ENCODE measurements around the gene GPC5. TPM values are rescaled to one million over a fixed set of nuclear protein-coding genes. Genes with fewer than 3 reads are reported as not detected.
"Not testable (repeated sequence)": the region's sequence is repeated elsewhere in the genome, so short reads cannot be mapped to it uniquely, and the experiment has no call there.

GPC5 gene
- total RNA-seq, 1 donor from 2014 or later, result 0.99 TPM

- Mint-ChIP-seq H3K9me3 (ENCODE audit: low read depth) (no peaks in the 10 kb centered on the region), H3K4me3 (ENCODE audit: unreplicated experiment) (no peak overlapping the region), H3K36me3 (ENCODE audit: low read depth) (no peaks in the 10 kb centered on the region), H3K27ac (ENCODE audit: unreplicated experiment) (no peak overlapping the region), H3K4me1 (ENCODE audit: low read depth) (no peaks in the 10 kb centered on the region), H3K27me3 (ENCODE audit: low read depth) (no peaks in the 10 kb centered on the region)
- no peak for TF ChIP-seq CTCF (IDR thresholded peaks at IDR 0.05)
- DNase-seq (ENCODE audit: low spot score), result no peak
Measured at GRCh38 chr13:91792054-91792453, 393.6 kb downstream of the GPC5 start.

DNA sequence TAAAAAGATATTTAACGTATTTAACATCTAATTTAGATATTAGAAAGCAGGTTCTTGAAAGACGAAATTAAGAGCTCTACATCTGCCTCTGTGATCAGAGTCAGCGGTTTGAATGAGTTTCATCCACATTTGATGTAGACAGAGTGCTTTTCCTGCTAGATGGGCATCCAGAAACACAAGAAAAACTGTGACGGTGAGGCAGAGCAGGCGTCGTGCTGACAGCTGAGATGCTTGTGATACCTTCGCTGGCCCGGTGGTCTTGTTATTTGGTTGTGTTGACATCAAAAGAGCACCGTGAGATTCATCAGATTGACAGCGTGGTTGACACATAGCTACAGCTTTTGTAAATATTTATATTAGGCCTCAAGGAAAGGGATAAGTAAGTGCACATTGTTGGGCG lies 399.1 kb downstream of the GPC5 start:
- Mint-ChIP-seq H3K36me3 (ENCODE audit: low read depth) (no peaks in the 10 kb centered on the region), H3K27ac (ENCODE audit: unreplicated experiment) (no peak overlapping the region), H3K27me3 (ENCODE audit: low read depth) (peaks cover 2% of the 10 kb centered on the region), H3K4me1 (ENCODE audit: low read depth) (no peaks in the 10 kb centered on the region), H3K4me3 (ENCODE audit: unreplicated experiment) (no peak overlapping the region), H3K9me3 (ENCODE audit: low read depth) (no peaks in the 10 kb centered on the region)
- TF ChIP-seq CTCF (IDR thresholded peaks at IDR 0.05), result no peak
- DNase-seq (ENCODE audit: low spot score), result no peak

DNA sequence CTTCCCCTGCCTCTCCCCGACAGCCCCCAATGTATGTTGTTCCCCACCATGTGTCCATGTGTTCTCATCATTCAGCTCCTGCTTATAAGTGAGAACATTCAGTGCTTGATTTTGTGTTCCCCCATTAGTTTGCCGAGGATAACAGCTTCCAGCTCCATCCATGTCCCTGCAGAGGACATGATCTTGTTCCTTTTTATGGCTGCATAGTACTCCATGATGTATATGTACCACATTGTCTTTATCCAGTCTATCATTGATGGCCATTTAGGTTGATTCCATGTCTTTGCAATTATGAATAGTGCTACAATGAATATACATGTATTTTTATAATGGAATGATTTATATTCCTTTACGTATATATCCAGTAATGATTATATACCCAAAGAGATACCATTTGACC lies 399.9 kb downstream of the GPC5 start:
- not testable (repeated sequence) for H3K4me3 Mint-ChIP-seq (ENCODE audit: unreplicated experiment); H3K4me1 Mint-ChIP-seq (ENCODE audit: low read depth); H3K27me3 Mint-ChIP-seq (ENCODE audit: low read depth); DNase-seq (ENCODE audit: low spot score); H3K9me3 Mint-ChIP-seq (ENCODE audit: low read depth); H3K27ac Mint-ChIP-seq (ENCODE audit: unreplicated experiment); H3K36me3 Mint-ChIP-seq (ENCODE audit: low read depth)

GRCh38 chr13:91801772-91802171 lies 403.4 kb downstream of the GPC5 start:
- H3K9me3 Mint-ChIP-seq (ENCODE audit: low read depth); DNase-seq (ENCODE audit: low spot score); H3K4me3 Mint-ChIP-seq (ENCODE audit: unreplicated experiment); H3K4me1 Mint-ChIP-seq (ENCODE audit: low read depth); H3K27ac Mint-ChIP-seq (ENCODE audit: unreplicated experiment); H3K27me3 Mint-ChIP-seq (ENCODE audit: low read depth); H3K36me3 Mint-ChIP-seq (ENCODE audit: low read depth): not testable (repeated sequence)

- H3K4me1 Mint-ChIP-seq (ENCODE audit: low read depth), result peaks cover 3% of the 10 kb centered on the region
- peaks cover 7% of the 10 kb centered on the region for H3K27me3 Mint-ChIP-seq (ENCODE audit: low read depth)
- no peaks in the 10 kb centered on the region for H3K9me3 Mint-ChIP-seq (ENCODE audit: low read depth)
- no peaks in the 10 kb centered on the region for H3K36me3 Mint-ChIP-seq (ENCODE audit: low read depth)
- no peak for DNase-seq (ENCODE audit: low spot score)
- H3K27ac Mint-ChIP-seq (ENCODE audit: unreplicated experiment), result no peak overlapping the region
- H3K4me3 Mint-ChIP-seq (ENCODE audit: unreplicated experiment), result no peak overlapping the region
- TF ChIP-seq CTCF (IDR thresholded peaks at IDR 0.05), result no peak
Measured at GRCh38 chr13:91802957-91803356, 404.5 kb downstream of the GPC5 start.

DNA sequence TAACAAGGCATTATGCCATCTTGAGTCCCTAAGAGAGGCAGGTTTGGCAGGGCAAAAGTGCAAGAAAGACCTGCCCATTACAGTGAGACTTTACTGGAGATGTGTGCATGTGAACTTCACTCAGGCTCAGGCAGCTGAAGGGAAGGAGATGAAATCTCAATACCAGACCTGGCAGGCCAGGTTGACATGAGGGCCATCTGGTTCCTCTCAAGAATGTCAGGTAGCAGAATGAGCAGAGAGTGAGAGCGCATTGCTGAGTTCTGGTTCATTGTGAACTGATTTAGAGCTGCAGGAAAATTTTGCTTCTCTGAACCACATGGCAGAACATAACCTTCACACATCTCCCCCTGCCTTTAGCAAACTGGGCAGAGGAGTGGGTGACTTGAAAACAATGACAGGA lies 406.3 kb downstream of the GPC5 start:
- H3K9me3 Mint-ChIP-seq (ENCODE audit: low read depth), result no peaks in the 10 kb centered on the region
- H3K4me3 Mint-ChIP-seq (ENCODE audit: unreplicated experiment), result no peak overlapping the region
- H3K27me3 Mint-ChIP-seq (ENCODE audit: low read depth), result peaks cover 7% of the 10 kb centered on the region
- no peak overlapping the region for H3K27ac Mint-ChIP-seq (ENCODE audit: unreplicated experiment)
- TF ChIP-seq CTCF (IDR thresholded peaks at IDR 0.05), result no peak
- H3K36me3 Mint-ChIP-seq (ENCODE audit: low read depth), result no peaks in the 10 kb centered on the region
- peaks cover 3% of the 10 kb centered on the region for H3K4me1 Mint-ChIP-seq (ENCODE audit: low read depth)
- no peak for DNase-seq (ENCODE audit: low spot score)

All from chondrocyte (in vitro differentiated cells).